OCI-LY1 (cell line): Measurements from ENCODE around the gene ANKRD37.

ENCODE experiments used
- EZH2 ChIP-seq: fragments of 200-600 bp; sonication (generic), shearing (Covaris generic); IDR thresholded peaks from 2 replicates; pipeline ENCODE4 v1.8.0; 2017; ENCODE audit warnings: borderline replicate concordance, mixed run types, mild to moderate bottlenecking, antibody characterized with exemption, low read length, moderate library complexity, mixed read lengths
- TF ChIP-seq, protein P1 (sequence below): fragments of 200-600 bp; sonication (generic), shearing (Covaris generic); IDR thresholded peaks from 2 replicates; pipeline ENCODE4 v1.5.1; 2017; ENCODE audit warnings: mild to moderate bottlenecking, antibody characterized with exemption, low read length, moderate library complexity, mixed read lengths

DNA sequence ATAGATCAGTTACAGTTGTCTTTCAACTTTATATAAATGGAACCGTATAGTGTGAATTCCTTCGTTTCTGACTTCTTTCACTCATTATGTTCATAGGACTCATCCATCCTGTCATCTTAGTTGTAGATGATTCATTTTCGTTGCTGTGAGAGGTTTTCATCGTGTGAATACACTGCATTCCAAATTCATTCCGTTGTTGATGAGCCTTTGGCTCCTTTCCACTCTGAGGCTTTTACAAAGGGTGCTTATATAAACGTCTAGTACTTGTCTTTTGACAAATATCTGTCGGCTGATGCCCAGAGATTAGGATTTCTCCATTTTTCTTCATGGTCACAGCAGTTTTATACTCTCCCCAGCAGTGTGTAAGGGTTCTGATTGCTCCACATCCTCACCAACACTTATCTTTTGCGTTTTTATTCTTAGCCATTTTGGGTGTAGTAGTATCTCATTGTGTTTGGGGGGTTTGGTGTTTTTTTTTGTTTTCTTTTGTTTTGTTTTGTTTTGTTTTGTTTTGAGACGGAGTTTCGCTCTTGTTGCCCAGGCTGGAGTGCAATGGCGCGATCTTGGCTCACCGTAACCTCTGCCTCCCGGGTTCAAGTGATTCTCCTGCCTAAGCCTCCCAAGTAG is 49.6 kb upstream of the ANKRD37 start:
- TF ChIP-seq, protein P1, sequence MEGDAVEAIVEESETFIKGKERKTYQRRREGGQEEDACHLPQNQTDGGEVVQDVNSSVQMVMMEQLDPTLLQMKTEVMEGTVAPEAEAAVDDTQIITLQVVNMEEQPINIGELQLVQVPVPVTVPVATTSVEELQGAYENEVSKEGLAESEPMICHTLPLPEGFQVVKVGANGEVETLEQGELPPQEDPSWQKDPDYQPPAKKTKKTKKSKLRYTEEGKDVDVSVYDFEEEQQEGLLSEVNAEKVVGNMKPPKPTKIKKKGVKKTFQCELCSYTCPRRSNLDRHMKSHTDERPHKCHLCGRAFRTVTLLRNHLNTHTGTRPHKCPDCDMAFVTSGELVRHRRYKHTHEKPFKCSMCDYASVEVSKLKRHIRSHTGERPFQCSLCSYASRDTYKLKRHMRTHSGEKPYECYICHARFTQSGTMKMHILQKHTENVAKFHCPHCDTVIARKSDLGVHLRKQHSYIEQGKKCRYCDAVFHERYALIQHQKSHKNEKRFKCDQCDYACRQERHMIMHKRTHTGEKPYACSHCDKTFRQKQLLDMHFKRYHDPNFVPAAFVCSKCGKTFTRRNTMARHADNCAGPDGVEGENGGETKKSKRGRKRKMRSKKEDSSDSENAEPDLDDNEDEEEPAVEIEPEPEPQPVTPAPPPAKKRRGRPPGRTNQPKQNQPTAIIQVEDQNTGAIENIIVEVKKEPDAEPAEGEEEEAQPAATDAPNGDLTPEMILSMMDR = no peak
- no peak for TF ChIP-seq EZH2
